ENCODE data around the gene EDRF1. TPM values are rescaled to one million over a fixed set of nuclear protein-coding genes. Genes with fewer than 3 reads are reported as not detected.

Gene EDRF1
- total and polyA plus RNA-seq, 2 of the 13 experiments (the other 11 are each of a cell fraction or from before 2014, with no cell fraction given), result 16.9 to 26.7 TPM

GRCh38 chr10:125792342-125793300, 73.1 kb downstream of the EDRF1 start (continued):
- TF ChIP-seq SRSF9 (IDR thresholded peaks at IDR 0.05; ENCODE audit: borderline replicate concordance, insufficient read depth, low read depth, low read length, poor library complexity, severe bottlenecking) (no peak), NR2F1 (CRISPR knock-in tag; IDR thresholded peaks at IDR 0.05) (peak; percentile 90 to 93), ZNF776 (CRISPR knock-in tag; IDR thresholded peaks at IDR 0.05) (no peak), NCOA2 (CRISPR knock-in tag; IDR thresholded peaks at IDR 0.05) (peak; percentile 92), ZNF547 (CRISPR knock-in tag; IDR thresholded peaks at IDR 0.05) (peak; percentile 53; the same call in 1 of the 2 replicates), THAP8 (CRISPR knock-in tag; IDR thresholded peaks at IDR 0.05; ENCODE audit: borderline replicate concordance) (no peak), AHR (CRISPR knock-in tag; IDR thresholded peaks at IDR 0.05) (no peak), ZMAT3 (CRISPR knock-in tag; conservative IDR thresholded peaks at IDR 0.05) (peak; percentile 83), BCL3 (CRISPR knock-in tag; IDR thresholded peaks at IDR 0.05) (peak; percentile 73; the same call in 1 of the 2 replicates), ZNF33B (CRISPR knock-in tag; IDR thresholded peaks at IDR 0.05) (0 out of 2 replicates have a peak, but pooled peaks have one; percentile 29), CBFB (CRISPR knock-in tag; IDR thresholded peaks at IDR 0.05) (peak; percentile 96), SKI (IDR thresholded peaks at IDR 0.05; ENCODE audit: partially characterized antibody) (peak; percentile 89), IKZF4 (CRISPR knock-in tag; IDR thresholded peaks at IDR 0.05; ENCODE audit: borderline replicate concordance, low read depth, not compliant biosample characterization) (no peak), ZBTB25 (CRISPR knock-in tag; IDR thresholded peaks at IDR 0.05) (peak; percentile 75; the same call in 1 of the 2 replicates), ATF2 (CRISPR knock-in tag; IDR thresholded peaks at IDR 0.05) (peak; percentile 80), NFIB (CRISPR knock-in tag; IDR thresholded peaks at IDR 0.05; ENCODE audit: borderline replicate concordance) (no peak), KLF13 (CRISPR knock-in tag; IDR thresholded peaks at IDR 0.05) (no peak), ZNF660 (CRISPR knock-in tag; IDR thresholded peaks at IDR 0.05; ENCODE audit: borderline replicate concordance, low read depth) (no peak), ZMYM4 (CRISPR knock-in tag; IDR thresholded peaks at IDR 0.05) (peak; percentile 96), ZNF510 (CRISPR knock-in tag; IDR thresholded peaks at IDR 0.05; ENCODE audit: low read depth) (0 out of 2 replicates have a peak, but pooled peaks have one; percentile 36), ZBTB26 (CRISPR knock-in tag; IDR thresholded peaks at IDR 0.05; ENCODE audit: borderline replicate concordance) (no peak), ZNF777 (CRISPR knock-in tag; IDR thresholded peaks at IDR 0.05) (no peak), TCF7 (IDR thresholded peaks at IDR 0.05; ENCODE audit: low read depth) (peak; percentile 98)

Measured in HepG2 (cell line).